IMR-90 (cell line): ENCODE data around the gene KCNIP1. TPM values are rescaled to one million over a fixed set of nuclear protein-coding genes. Genes with fewer than 3 reads are reported as not detected.

Experiments used
- ATAC-seq: fragments of 200-7000 bp; cut with Tn5 transposase; 2 replicates; pipeline ENCODE4 v1.9.1; 2020; ENCODE audit warnings: low read depth, mild to moderate bottlenecking, moderate library complexity
- BruUV-seq: library from RNA; stranded (reverse); fragments of 400-500 nt; replicated peaks from 2 replicates; lab custom pipeline; 2021; lab: Mats Ljungman, UMichigan
- CTCF ChIA-PET: fragments of 300-600 bp; formaldehyde crosslinking; extraction: SDS; loops from one replicate; lab custom pipeline; 2021; ENCODE audit warnings: antibody characterized with exemption; lab: Yijun Ruan, JAX
- POLR2A ChIA-PET: fragments of 300-600 bp; sonication (Branson Sonifier 250); formaldehyde crosslinking; loops from one replicate; lab custom pipeline; 2022; ENCODE audit warnings: antibody characterized with exemption; ENCODE audit not compliant: unreplicated experiment; lab: Charles Lee
- DNase-seq: peaks from one replicate; pipeline ENCODE4 v3.0.0; 2013
- H2AFZ ChIP-seq: replicated peaks from 2 replicates; pipeline ENCODE3; 2013; ENCODE audit warnings: low read length, mild to moderate bottlenecking; ENCODE audit not compliant: poor library complexity
- H2AK5ac ChIP-seq: 2 replicates; pipeline ENCODE4 v1.6.1; 2013; ENCODE audit warnings: low read depth, low read length, inconsistent platforms
- H2AK9ac ChIP-seq: replicated peaks from 2 replicates; pipeline ENCODE3; 2013; ENCODE audit warnings: mild to moderate bottlenecking, low read depth, low read length, moderate library complexity; ENCODE audit not compliant: poor library complexity
- H2BK120ac ChIP-seq: 2 replicates; pipeline ENCODE4 v1.6.1; 2013; ENCODE audit warnings: low read depth, low read length, inconsistent platforms
- H2BK15ac ChIP-seq: 3 replicates; pipeline ENCODE4 v1.6.1; 2013; ENCODE audit warnings: low read depth, low read length, inconsistent platforms
- H2BK20ac ChIP-seq: 2 replicates; pipeline ENCODE4 v1.6.1; 2013; ENCODE audit warnings: low read depth, mild to moderate bottlenecking, inconsistent platforms, low read length, moderate library complexity
- H2BK5ac ChIP-seq: 2 replicates; pipeline ENCODE4 v1.6.1; 2013; ENCODE audit warnings: mild to moderate bottlenecking, low read depth, low read length, inconsistent platforms; ENCODE audit not compliant: poor library complexity, severe bottlenecking
- H3K14ac ChIP-seq: replicated peaks from 2 replicates; pipeline ENCODE4 v1.6.1; 2013; ENCODE audit warnings: low read depth, low read length, inconsistent platforms
- H3K18ac ChIP-seq: 2 replicates; pipeline ENCODE4 v1.6.1; 2013; ENCODE audit warnings: low read depth, low read length, control low read depth
- H3K23ac ChIP-seq: 2 replicates; pipeline ENCODE4 v1.6.1; 2013; ENCODE audit warnings: low read depth, low read length, inconsistent platforms
- H3K27ac ChIP-seq: 2 replicates; pipeline ENCODE4 v1.5.1; 2013; ENCODE audit warnings: mild to moderate bottlenecking, control low read depth, low read length; ENCODE audit not compliant: insufficient read depth
- H3K27me3 ChIP-seq: 2 replicates; pipeline ENCODE4 v1.6.1; 2013; ENCODE audit warnings: low read length; ENCODE audit not compliant: control insufficient read depth, insufficient read depth
- H3K36me3 ChIP-seq: 2 replicates; pipeline ENCODE4 v1.6.1; 2013; ENCODE audit warnings: low read length, mixed read lengths; ENCODE audit not compliant: control insufficient read depth, insufficient read depth
- H3K4ac ChIP-seq: 2 replicates; pipeline ENCODE4 v1.6.1; 2013; ENCODE audit warnings: low read depth, low read length, inconsistent platforms
- H3K4me1 ChIP-seq: 2 replicates; pipeline ENCODE4 v1.6.1; 2013; ENCODE audit warnings: low read length, mixed read lengths; ENCODE audit not compliant: control insufficient read depth, insufficient read depth
- H3K4me2 ChIP-seq: 2 replicates; pipeline ENCODE4 v1.6.1; 2013; ENCODE audit warnings: low read depth, mild to moderate bottlenecking, control low read depth, low read length, moderate library complexity
- H3K4me3 ChIP-seq: 2 replicates; pipeline ENCODE4 v1.5.1; 2013; ENCODE audit warnings: low read depth, mild to moderate bottlenecking, control low read depth, low read length, moderate library complexity; ENCODE audit not compliant: insufficient read depth
- H3K56ac ChIP-seq: 2 replicates; pipeline ENCODE4 v1.6.1; 2013; ENCODE audit warnings: low read length, inconsistent platforms; ENCODE audit not compliant: insufficient read depth; ENCODE audit errors: extremely low read depth
- H3K79me1 ChIP-seq, 2 experiments: 2 replicates each; pipeline ENCODE4 v1.6.1; 2013; ENCODE audit warnings: low read length in 2 of 2, inconsistent platforms in 1 of 2, low read depth in 1 of 2
- H3K9ac ChIP-seq: 2 replicates; pipeline ENCODE4 v1.6.1; 2013; ENCODE audit warnings: low read depth, low read length, control low read depth
- H3K9me1 ChIP-seq: 2 replicates; pipeline ENCODE4 v1.6.1; 2013; ENCODE audit warnings: low read length, inconsistent platforms; ENCODE audit not compliant: insufficient read depth
- H3K9me3 ChIP-seq: 2 replicates; pipeline ENCODE4 v1.6.1; 2013; ENCODE audit warnings: low read length; ENCODE audit not compliant: control insufficient read depth, insufficient read depth
- H4K20me1 ChIP-seq: 2 replicates; pipeline ENCODE4 v1.6.1; 2013; ENCODE audit warnings: low read length, inconsistent platforms; ENCODE audit not compliant: insufficient read depth
- H4K5ac ChIP-seq: 2 replicates; pipeline ENCODE4 v1.6.1; 2013; ENCODE audit warnings: mild to moderate bottlenecking, low read depth, low read length, control low read depth
- H4K8ac ChIP-seq, 2 experiments: 2 replicates each; pipeline ENCODE4 v1.6.1; 2013; ENCODE audit warnings: low read depth in 2 of 2, low read length in 2 of 2, control low read depth in 1 of 2, inconsistent platforms in 1 of 2
- H4K91ac ChIP-seq: 2 replicates; pipeline ENCODE4 v1.6.1; 2013; ENCODE audit warnings: low read depth, low read length, inconsistent platforms; ENCODE audit not compliant: insufficient read depth
- BHLHE40 ChIP-seq: fragments of 150-350 bp; IDR thresholded peaks from 2 replicates; pipeline ENCODE4 v1.6.1; 2016; ENCODE audit warnings: mild to moderate bottlenecking, low read depth, low read length
- CTCF ChIP-seq: conservative IDR thresholded peaks from 2 replicates; pipeline ENCODE4 v1.5.1; 2012; ENCODE audit warnings: mild to moderate bottlenecking, low read depth, low read length, improper control_type of control experiment
- ELK1 ChIP-seq: fragments of 150-350 bp; IDR thresholded peaks from 2 replicates; pipeline ENCODE4 v1.6.1; 2016; ENCODE audit warnings: low read depth, mild to moderate bottlenecking, low read length, moderate library complexity, borderline replicate concordance
- MAFK ChIP-seq: IDR thresholded peaks from 2 replicates; pipeline ENCODE4 v1.6.1; 2012; ENCODE audit warnings: low read depth, low read length, improper control_type of control experiment
- MAZ ChIP-seq: IDR thresholded peaks from 2 replicates; pipeline ENCODE4 v1.6.1; 2012; ENCODE audit warnings: low read depth, mild to moderate bottlenecking, low read length, improper control_type of control experiment, moderate library complexity, borderline replicate concordance
- MXI1 ChIP-seq: IDR thresholded peaks from 2 replicates; pipeline ENCODE4 v1.6.1; 2012; ENCODE audit warnings: low read depth, mild to moderate bottlenecking, low read length, moderate library complexity, borderline replicate concordance
- NFE2L2 ChIP-seq: fragments of 150-350 bp; IDR thresholded peaks from 2 replicates; pipeline ENCODE4 v1.6.1; 2016; ENCODE audit warnings: low read depth, mild to moderate bottlenecking, low read length
- POLR2A ChIP-seq: IDR thresholded peaks from 2 replicates; pipeline ENCODE4 v1.6.1; 2012; ENCODE audit warnings: mild to moderate bottlenecking, low read depth, low read length
- RAD21 ChIP-seq: IDR thresholded peaks from 2 replicates; pipeline ENCODE4 v1.6.1; 2012; ENCODE audit warnings: low read length, improper control_type of control experiment
- RFX5 ChIP-seq: IDR thresholded peaks from 2 replicates; pipeline ENCODE4 v1.8.0; 2012; ENCODE audit warnings: low read depth, mild to moderate bottlenecking, low read length, moderate library complexity
- WGBS, 2 experiments: methylation state at CpG; one replicate each; pipeline versions ENCODE4 v1.1.5 to v1.1.7; 2013; ENCODE audit warnings: missing lambda C conversion rate in 2 of 2; ENCODE audit not compliant: insufficient read length in 1 of 2; ENCODE audit errors: extremely low coverage in 2 of 2; 5-methylcytosine and 5-hydroxymethylcytosine counted together
- dilution Hi-C: fragments of 300-500 bp; cut with HindIII; formaldehyde crosslinking; loops from one replicate; pipeline ENCODE4 v1.14.3; 2018; ENCODE audit warnings: low sequenced_read_pairs; ENCODE audit not compliant: unreplicated experiment
- in situ Hi-C: fragments of 300-500 bp; cut with MboI; formaldehyde crosslinking; loops from 3 replicates; pipeline ENCODE4 v1.14.3; 2019; ENCODE audit warnings: low sequenced_read_pairs, inconsistent platforms, mixed read lengths
- intact Hi-C: fragments of 100-400 bp; cut with micrococcal nuclease; formaldehyde crosslinking; loops from 2 replicates; pipeline ENCODE4 v1.10.0; 2022
- polyA plus RNA-seq, 3 experiments: library from polyadenylated mRNA; depleted of rRNA; stranded (reverse); fragments of >200 nt; gene quantifications; 2 replicates each; pipeline ENCODE4 v1.2.3, GENCODE V29; 2012; ENCODE audit warnings: low replicate concordance in 1 of 3
- total RNA-seq: library from RNA; depleted of rRNA; stranded (reverse); fragments of >200 nt; gene quantifications from 2 replicates; pipeline ENCODE4 v1.2.3, GENCODE V29; 2012

Gene KCNIP1
- total and polyA plus RNA-seq, 2 of the 4 experiments (the other 2 are of a cell fraction) = not detected

GRCh38 chr5:170495825-170496661, 7.8 kb upstream of the KCNIP1 start:
- Histone ChIP-seq H2AFZ (peak overlapping the region; percentile 24), H3K23ac (no peak overlapping the region), H3K27ac (no peak overlapping the region), H3K36me3 (no peaks in the 10 kb centered on the region), H2AK5ac (no peak overlapping the region), H4K91ac (no peak overlapping the region), H3K9me3 (no peaks in the 10 kb centered on the region; the same call in 1 of the 2 replicates), H3K14ac (no peak overlapping the region), H2BK5ac (no peak overlapping the region), H3K79me1 (no peaks in the 10 kb centered on the region), H3K4me2 (no peak overlapping the region), H2BK120ac (no peak overlapping the region), H3K9ac (no peak overlapping the region), H3K27me3 (peaks cover 5% of the 10 kb centered on the region), H3K4me1 (no peaks in the 10 kb centered on the region), H3K18ac (no peak overlapping the region), H2AK9ac (no peak overlapping the region), H2BK15ac (no peak overlapping the region), H2BK20ac (no peak overlapping the region), H3K4ac (no peak overlapping the region), H3K9me1 (no peaks in the 10 kb centered on the region), H4K20me1 (no peaks in the 10 kb centered on the region), H4K8ac (no peak overlapping the region), H3K56ac (no peak overlapping the region), H4K5ac (no peak overlapping the region), H3K4me3 (no peak overlapping the region)
- DNase-seq (no peak), ATAC-seq (no peak)
- in situ Hi-C loops = no loop called here
- no TSS peak for BruUV-seq
- 64% methylated on average over 2 of the region's 10 CpGs; no CpG with 5 or more reads in 1 of the 2 experiments for WGBS, 2 experiments
- intact Hi-C loops = no loop called here
- CTCF ChIA-PET = no interaction called here
- dilution Hi-C loops = no loop called here
- TF ChIP-seq RAD21 (no peak), RFX5 (no peak), MAFK (no peak), CTCF (no peak), NFE2L2 (no peak), MAZ (no peak), BHLHE40 (no peak), MXI1 (no peak), POLR2A (no peak), ELK1 (no peak)
- POLR2A ChIA-PET = no interaction called here
